HepG2 (cell line): ENCODE measurements around the gene ZSWIM6. TPM values are rescaled to one million over a fixed set of nuclear protein-coding genes. Genes with fewer than 3 reads are reported as not detected.

Experiments
- AHDC1 ChIP-seq: sonication (generic); formaldehyde crosslinking; IDR thresholded peaks from 2 replicates; pipeline ENCODE4 v1.5.1; 2020; ENCODE audit warnings: mild to moderate bottlenecking, missing genetic modification reagents, borderline replicate concordance
- GABPB1 ChIP-seq: IDR thresholded peaks from 2 replicates; pipeline ENCODE4 v1.6.1; 2016; ENCODE audit warnings: mild to moderate bottlenecking, missing genetic modification reagents, moderate library complexity, missing compliant biosample characterization
- JUNB ChIP-seq: sonication (generic); formaldehyde crosslinking; IDR thresholded peaks from 2 replicates; pipeline ENCODE4 v1.8.0; 2022; ENCODE audit warnings: missing genetic modification reagents, mild to moderate bottlenecking, borderline replicate concordance
- KDM2A ChIP-seq: sonication (generic); formaldehyde crosslinking; IDR thresholded peaks from 2 replicates; pipeline ENCODE4 v1.4.0; 2020; ENCODE audit warnings: low read depth, missing genetic modification reagents, borderline replicate concordance
- MAFK ChIP-seq, 2 experiments: IDR thresholded peaks in 1 of 2; conservative IDR thresholded peaks in 1 of 2; 2 replicates each; pipeline ENCODE4 v1.6.1; 2011; ENCODE audit warnings: improper control_type of control experiment in 2 of 2, low read length in 2 of 2
- MZF1 ChIP-seq: sonication (generic); formaldehyde crosslinking; IDR thresholded peaks from 2 replicates; pipeline ENCODE4 v1.8.1; 2023; ENCODE audit warnings: mild to moderate bottlenecking, missing genetic modification reagents, borderline replicate concordance
- NFATC3 ChIP-seq: sonication (generic); formaldehyde crosslinking; IDR thresholded peaks from 2 replicates; pipeline ENCODE4 v1.5.1; 2020; ENCODE audit warnings: mild to moderate bottlenecking, missing genetic modification reagents
- SNRNP70 ChIP-seq: fragments of 200-400 bp; formaldehyde crosslinking; IDR thresholded peaks from 2 replicates; pipeline ENCODE4 v1.6.1; 2017; ENCODE audit warnings: mild to moderate bottlenecking, low read depth, low read length, moderate library complexity
- ZNF205 ChIP-seq: IDR thresholded peaks from 2 replicates; pipeline ENCODE4 v1.6.1; 2018; ENCODE audit warnings: missing biosample characterization, missing genetic modification reagents
- ZNF713 ChIP-seq: sonication (generic); formaldehyde crosslinking; IDR thresholded peaks from 2 replicates; pipeline ENCODE4 v1.4.0; 2020; ENCODE audit warnings: mild to moderate bottlenecking, missing genetic modification reagents
- polyA plus RNA-seq, 8 experiments: library from polyadenylated mRNA; depleted of rRNA in 3 of 8; stranded (reverse) in 7 of 8; unstranded in 1 of 8; fragments of >200 nt; fragmentation: Illumina TruSeq in 4 of 8; extraction: Trizol in 4 of 8; gene quantifications; 2 replicates each; pipeline versions ENCODE4 v1.2.1 to v1.2.3, GENCODE V29; 2011 to 2016; ENCODE audit warnings: low read depth in 4 of 8, missing spikeins in 1 of 8, mixed read lengths in 1 of 8; ENCODE audit not compliant: insufficient read depth in 1 of 8
- total RNA-seq, 5 experiments: library from RNA; depleted of rRNA; stranded (reverse); fragments of >200 nt; fragmentation: Illumina TruSeq; extraction: Trizol; gene quantifications; 2 replicates each; pipeline ENCODE4 v1.2.3, GENCODE V29; 2016; ENCODE audit warnings: low read depth in 1 of 5

Gene ZSWIM6
- total and polyA plus RNA-seq, 2 of the 13 experiments (the other 11 are each of a cell fraction or from before 2014, with no cell fraction given), result 0.82 to 1.9 TPM

DNA sequence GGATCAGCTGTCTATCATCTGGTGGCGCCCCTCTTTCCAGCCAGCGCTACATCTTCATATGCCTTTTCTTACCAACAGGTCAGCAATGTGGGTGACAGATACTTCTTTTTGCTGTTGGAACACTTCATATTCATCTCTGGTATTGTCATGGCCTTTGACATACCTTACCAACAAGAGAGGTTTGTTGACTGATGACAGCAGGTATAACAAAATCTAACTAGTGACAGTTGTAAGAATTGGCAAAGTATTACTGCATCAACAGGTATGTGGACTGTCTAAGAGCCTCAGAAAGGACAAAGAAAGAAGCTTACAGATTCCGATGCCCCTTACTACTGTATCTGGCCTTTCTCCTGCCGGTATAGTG lies 29.9 kb upstream of the ZSWIM6 start (continued):
- peak; percentile 25; the same call in 1 of the 2 replicates for TF ChIP-seq AHDC1 (CRISPR knock-in tag)
- TF ChIP-seq NFATC3 (CRISPR knock-in tag), result no peak
- no peak for TF ChIP-seq SNRNP70
- TF ChIP-seq ZNF205 (CRISPR knock-in tag), result no peak
- TF ChIP-seq GABPB1 (CRISPR knock-in tag), result no peak
- 0 out of 2 replicates have a peak, but pooled peaks have one; percentile 4 for TF ChIP-seq KDM2A (CRISPR knock-in tag)
- no peak for TF ChIP-seq MAFK (conservative IDR thresholded peaks at IDR 0.05 in 1 of 2, IDR thresholded peaks at IDR 0.05 in 1 of 2; ENCODE audit: low read length in 2 of 2)
- TF ChIP-seq JUNB (CRISPR knock-in tag), result no peak
- TF ChIP-seq MZF1 (CRISPR knock-in tag), result no peak
- no peak for TF ChIP-seq ZNF713 (CRISPR knock-in tag)
- TF ChIP-seq, all 625 proteins: peak for 8
